Measurements from ENCODE around the gene ZNF480. TPM values are rescaled to one million over a fixed set of nuclear protein-coding genes. Genes with fewer than 3 reads are reported as not detected.
"Not testable (repeated sequence)": the region's sequence is repeated elsewhere in the genome, so short reads cannot be mapped to it uniquely, and the experiment has no call there.

The ZNF480 gene
- total and polyA plus RNA-seq, 4 donors, result 8.2 to 13.4 (median 10.4) TPM

DNA sequence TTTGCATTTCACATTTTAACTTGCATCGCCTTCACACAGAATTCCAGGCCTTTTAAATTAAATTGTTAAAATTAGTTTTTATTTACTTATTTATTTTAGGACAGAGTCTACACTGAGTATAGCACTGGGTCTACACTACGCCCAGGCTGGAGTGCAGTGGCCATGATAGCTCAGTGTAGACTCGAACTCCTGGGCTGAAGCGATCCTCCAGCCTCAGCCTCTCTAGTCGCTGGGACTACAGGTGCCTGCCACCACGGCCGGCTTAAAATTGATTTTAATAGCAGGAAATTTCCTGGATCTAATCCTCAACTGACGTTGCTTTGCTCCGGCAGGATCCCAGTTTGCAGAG, 38.8 kb downstream of the ZNF480 start:
- Histone ChIP-seq H3K36me3 (ENCODE audit: control insufficient read depth, insufficient read depth, low read length) (peaks cover 12% of the 10 kb centered on the region), H3K27me3 (ENCODE audit: control insufficient read depth, insufficient read depth, low read length) (no peaks in the 10 kb centered on the region), H3K27ac (ENCODE audit: low read depth, low read length) (peak overlapping the region; percentile 36), H3K9me3 (ENCODE audit: control insufficient read depth, insufficient read depth, low read length) (peaks cover 10% of the 10 kb centered on the region), H3K4me3 (ENCODE audit: low read depth, low read length) (peak overlapping the region; percentile 85), H3K4me1 (ENCODE audit: control insufficient read depth, insufficient read depth, low read length) (peaks cover 4% of the 10 kb centered on the region)
- no peak for DNase-seq (ENCODE audit: low read depth in 4 of 6, low spot score in 6 of 6)
- WGBS (ENCODE audit: insufficient coverage), result 39% methylated on average over 8 of the region's 9 CpGs

DNA sequence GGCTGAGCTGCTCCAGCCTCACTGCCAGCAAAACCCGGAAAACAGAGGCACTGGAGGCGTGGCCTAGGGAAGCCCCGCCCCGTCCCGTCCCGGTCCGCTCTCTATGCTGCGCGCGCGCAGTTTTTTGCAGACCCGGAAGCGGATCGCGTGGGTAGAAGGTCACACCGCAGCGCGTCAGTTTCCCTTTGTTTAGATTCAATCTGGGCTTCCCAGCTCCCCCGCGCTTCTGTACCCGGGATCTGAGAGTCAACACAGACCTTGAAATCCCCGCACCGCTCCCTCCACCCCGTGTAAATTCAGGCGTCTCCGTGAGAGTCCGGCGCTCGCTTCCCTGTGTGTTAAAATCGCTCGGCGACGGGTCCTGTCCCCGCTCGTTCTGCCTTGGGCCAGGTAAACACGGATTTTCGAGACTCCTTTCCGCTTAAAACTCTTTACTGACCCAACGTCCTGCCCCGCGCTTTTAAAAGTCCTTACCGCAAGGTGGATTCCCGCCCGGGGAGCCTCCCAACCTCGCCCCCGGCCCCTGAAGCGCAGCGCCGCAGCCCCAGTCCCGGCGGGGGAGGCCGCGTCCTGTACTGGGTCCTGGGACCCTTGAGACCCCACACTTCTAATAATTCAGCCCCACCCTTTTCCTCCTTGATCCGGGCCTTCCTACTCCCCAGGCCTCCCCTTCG, 39.3 kb downstream of the ZNF480 start, which contains the start of gene ZNF610:
TSS of gene ZNF610 (plus strand) at position 127 of the 674 bp plus-strand sequence. CDS start 12,930 bp downstream, outside the sequence.
- under 1% methylated on average over 55 of the region's 55 CpGs for WGBS (ENCODE audit: insufficient coverage)
- Histone ChIP-seq H3K4me1 (ENCODE audit: control insufficient read depth, insufficient read depth, low read length) (peaks cover 4% of the 10 kb centered on the region), H3K4me3 (ENCODE audit: low read depth, low read length) (peak within 1 kb of the TSS; percentile 85), H3K27me3 (ENCODE audit: control insufficient read depth, insufficient read depth, low read length) (no peaks in the 10 kb centered on the region), H3K27ac (ENCODE audit: low read depth, low read length) (peak within 1 kb of the TSS; percentile 83), H3K9me3 (ENCODE audit: control insufficient read depth, insufficient read depth, low read length) (peaks cover 7% of the 10 kb centered on the region), H3K36me3 (ENCODE audit: control insufficient read depth, insufficient read depth, low read length) (peaks cover 12% of the 10 kb centered on the region)
- DNase-seq (ENCODE audit: low read depth in 4 of 6, low spot score in 6 of 6), result peak; percentile 74 to 98 (median 90)

DNA sequence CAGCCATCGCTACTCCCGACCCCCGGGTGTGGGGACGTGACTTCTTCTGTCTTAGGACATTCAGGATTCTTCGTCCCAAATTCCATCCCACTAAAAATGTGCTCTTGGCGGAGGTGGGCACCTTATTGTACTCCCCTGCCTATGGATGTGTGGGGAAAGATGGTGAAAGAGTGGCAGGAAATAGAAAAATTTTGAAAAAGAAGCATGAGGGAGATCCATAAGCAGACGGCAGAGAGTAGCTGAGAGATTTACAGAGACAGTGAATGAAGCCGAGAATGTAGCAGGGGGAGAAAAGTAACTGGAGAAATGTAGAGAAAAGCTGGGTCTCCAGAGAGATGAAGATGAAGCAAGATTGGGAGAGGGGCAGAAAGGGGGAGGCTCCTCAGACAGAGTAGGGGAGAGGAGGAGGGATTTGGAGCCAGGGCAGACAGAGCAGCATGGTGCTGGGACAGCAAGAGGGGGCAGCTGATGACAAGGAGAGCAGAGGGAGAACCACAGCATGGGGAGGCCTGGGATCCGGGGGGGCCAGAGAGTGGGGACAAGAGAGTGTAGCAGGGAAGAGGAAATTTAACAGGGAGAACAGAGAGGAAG, 39.9 kb downstream of the ZNF480 start:
- H3K4me1 ChIP-seq (ENCODE audit: control insufficient read depth, insufficient read depth, low read length), result peaks cover 4% of the 10 kb centered on the region
- 3% methylated on average over 5 of the region's 9 CpGs for WGBS (ENCODE audit: insufficient coverage)
- H3K27ac ChIP-seq (ENCODE audit: low read depth, low read length), result no peak overlapping the region
- H3K36me3 ChIP-seq (ENCODE audit: control insufficient read depth, insufficient read depth, low read length), result peaks cover 17% of the 10 kb centered on the region
- H3K27me3 ChIP-seq (ENCODE audit: control insufficient read depth, insufficient read depth, low read length), result no peaks in the 10 kb centered on the region
- H3K9me3 ChIP-seq (ENCODE audit: control insufficient read depth, insufficient read depth, low read length), result peaks cover 6% of the 10 kb centered on the region
- H3K4me3 ChIP-seq (ENCODE audit: low read depth, low read length), result peak overlapping the region; percentile 85
- DNase-seq (ENCODE audit: low read depth in 4 of 6, low spot score in 6 of 6), result peak in 2 of 6 donors; percentile 15 to 38

DNA sequence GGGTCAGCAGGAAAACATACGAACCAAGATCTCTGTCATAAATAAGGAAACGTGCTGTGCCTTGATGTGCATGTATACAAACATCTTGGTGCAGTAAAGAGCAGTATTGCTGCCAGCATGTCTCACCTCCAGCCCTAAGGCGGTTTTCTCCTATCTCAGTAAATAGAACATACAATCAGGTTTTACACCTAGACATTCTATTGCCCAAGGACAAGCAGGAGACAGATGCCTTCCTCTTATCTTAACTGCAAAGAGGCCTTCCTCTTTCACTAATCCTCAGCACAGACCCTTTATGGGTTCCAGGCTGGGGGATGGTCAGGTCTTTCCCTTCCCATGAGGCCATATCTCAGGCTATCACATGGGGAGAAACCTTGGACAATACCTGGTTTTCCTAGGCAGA, 42.1 kb downstream of the ZNF480 start:
- H3K9me3 ChIP-seq (ENCODE audit: control insufficient read depth, insufficient read depth, low read length); H3K27me3 ChIP-seq (ENCODE audit: control insufficient read depth, insufficient read depth, low read length); H3K27ac ChIP-seq (ENCODE audit: low read depth, low read length); DNase-seq (ENCODE audit: low read depth in 4 of 6, low spot score in 6 of 6); H3K4me3 ChIP-seq (ENCODE audit: low read depth, low read length); H3K4me1 ChIP-seq (ENCODE audit: control insufficient read depth, insufficient read depth, low read length): not testable (repeated sequence)
- WGBS (ENCODE audit: insufficient coverage), result 100% methylated on average over 3 of the region's 3 CpGs
- peaks cover 17% of the 10 kb centered on the region for H3K36me3 ChIP-seq (ENCODE audit: control insufficient read depth, insufficient read depth, low read length)

DNA sequence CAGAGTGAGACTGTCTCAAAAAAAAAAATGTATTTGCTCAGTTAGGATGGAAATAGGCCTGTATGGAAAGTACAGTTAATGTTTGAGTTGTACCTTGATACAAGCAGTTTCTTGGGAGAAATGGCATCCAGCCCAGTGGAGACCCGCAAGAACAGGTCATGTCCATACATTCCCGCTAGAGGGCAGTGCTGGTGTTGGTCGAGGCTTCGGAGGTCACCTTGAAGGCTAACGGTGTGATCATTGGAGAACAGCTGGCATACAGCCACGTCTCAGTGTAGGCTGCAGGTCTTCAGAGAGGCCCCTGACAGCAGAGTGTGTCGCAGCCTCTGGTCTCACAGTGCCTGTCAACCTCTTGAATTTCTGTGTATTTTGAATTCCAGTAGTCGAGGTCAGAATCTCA, 46.6 kb downstream of the ZNF480 start:
- peak in 5 of 6 donors; percentile 50 to 93 (median 52) for DNase-seq (ENCODE audit: low read depth in 4 of 6, low spot score in 6 of 6)
- H3K9me3 ChIP-seq (ENCODE audit: control insufficient read depth, insufficient read depth, low read length), result no peaks in the 10 kb centered on the region
- no peaks in the 10 kb centered on the region for H3K27me3 ChIP-seq (ENCODE audit: control insufficient read depth, insufficient read depth, low read length)
- peaks cover 23% of the 10 kb centered on the region for H3K36me3 ChIP-seq (ENCODE audit: control insufficient read depth, insufficient read depth, low read length)
- no peak overlapping the region for H3K27ac ChIP-seq (ENCODE audit: low read depth, low read length)
- H3K4me1 ChIP-seq (ENCODE audit: control insufficient read depth, insufficient read depth, low read length), result no peaks in the 10 kb centered on the region
- 3% methylated on average over 7 of the region's 8 CpGs for WGBS (ENCODE audit: insufficient coverage)
- no peak overlapping the region for H3K4me3 ChIP-seq (ENCODE audit: low read depth, low read length)

DNA sequence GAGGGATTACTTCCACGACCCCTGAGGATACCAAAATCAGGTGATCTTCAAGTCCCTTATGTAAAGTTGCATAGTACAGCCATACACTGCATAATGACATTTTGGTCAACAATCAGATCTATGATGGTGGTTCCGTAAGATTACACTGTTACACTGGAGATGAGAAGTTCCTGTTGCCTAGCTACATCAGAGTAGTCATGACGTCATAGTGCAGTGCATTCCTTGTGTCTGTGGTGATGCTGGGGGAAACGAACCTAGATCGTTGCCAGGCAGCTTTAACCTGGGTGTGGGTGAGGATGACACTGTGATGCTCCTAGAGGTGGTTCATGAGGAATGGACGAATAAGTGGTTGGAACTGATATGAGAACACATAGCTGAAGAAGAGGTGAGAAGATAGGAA, 48.2 kb downstream of the ZNF480 start:
- WGBS (ENCODE audit: insufficient coverage), result 88% methylated on average over 5 of the region's 6 CpGs
- no peak overlapping the region for H3K27ac ChIP-seq (ENCODE audit: low read depth, low read length)
- DNase-seq (ENCODE audit: low read depth in 4 of 6, low spot score in 6 of 6), result no peak

DNA sequence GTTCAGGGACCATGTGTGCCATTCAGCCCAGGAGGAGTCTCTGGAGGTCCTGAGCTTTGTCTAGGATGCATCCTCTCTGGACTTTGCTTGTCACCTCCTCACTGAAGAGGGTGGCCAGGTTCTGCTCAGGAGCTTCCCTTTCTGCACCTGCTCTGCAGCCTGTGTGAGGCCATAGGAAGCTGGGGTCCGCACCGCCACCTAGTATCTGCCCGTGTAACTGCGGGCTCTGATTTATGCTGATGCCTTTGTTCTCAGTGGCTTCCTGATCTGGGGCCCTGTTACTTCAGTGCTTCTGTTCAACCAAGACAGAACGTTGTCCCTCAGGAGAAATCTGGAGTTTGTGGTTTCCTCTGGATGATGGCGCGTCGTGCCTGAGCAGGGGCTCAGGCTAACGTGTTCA, 54.5 kb downstream of the ZNF480 start:
- H3K36me3 ChIP-seq (ENCODE audit: control insufficient read depth, insufficient read depth, low read length), result peaks cover 71% of the 10 kb centered on the region

More for the DNA sequence above, 48.2 kb downstream of the ZNF480 start:
- H3K9me3 ChIP-seq (ENCODE audit: control insufficient read depth, insufficient read depth, low read length), result no peaks in the 10 kb centered on the region
- no peaks in the 10 kb centered on the region for H3K27me3 ChIP-seq (ENCODE audit: control insufficient read depth, insufficient read depth, low read length)
- H3K4me3 ChIP-seq (ENCODE audit: low read depth, low read length), result no peak overlapping the region
- peaks cover 31% of the 10 kb centered on the region for H3K36me3 ChIP-seq (ENCODE audit: control insufficient read depth, insufficient read depth, low read length)
- no peaks in the 10 kb centered on the region for H3K4me1 ChIP-seq (ENCODE audit: control insufficient read depth, insufficient read depth, low read length)

DNA sequence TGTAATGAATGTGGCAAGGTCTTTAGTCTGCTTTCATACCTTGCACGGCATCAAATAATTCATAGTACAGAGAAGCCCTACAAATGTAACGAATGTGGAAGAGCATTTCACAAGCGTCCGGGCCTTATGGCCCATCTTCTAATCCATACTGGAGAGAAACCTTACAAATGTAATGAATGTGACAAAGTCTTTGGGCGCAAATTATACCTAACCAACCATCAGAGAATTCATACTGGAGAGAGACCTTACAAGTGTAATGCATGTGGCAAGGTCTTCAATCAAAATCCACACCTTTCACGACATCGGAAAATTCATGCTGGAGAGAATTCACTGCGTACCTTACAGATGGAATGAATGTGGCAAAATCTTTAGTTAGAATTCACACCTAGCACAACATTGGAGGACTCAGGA, 69.5 kb downstream of the ZNF480 start:
- no peaks in the 10 kb centered on the region for H3K27me3 ChIP-seq (ENCODE audit: control insufficient read depth, insufficient read depth, low read length)
- peaks cover 14% of the 10 kb centered on the region for H3K9me3 ChIP-seq (ENCODE audit: control insufficient read depth, insufficient read depth, low read length)
- H3K4me1 ChIP-seq (ENCODE audit: control insufficient read depth, insufficient read depth, low read length), result no peaks in the 10 kb centered on the region
- H3K27ac ChIP-seq (ENCODE audit: low read depth, low read length), result no peak overlapping the region
- H3K36me3 ChIP-seq (ENCODE audit: control insufficient read depth, insufficient read depth, low read length), result peaks cover 29% of the 10 kb centered on the region
- DNase-seq (ENCODE audit: low read depth in 4 of 6, low spot score in 6 of 6), result no peak
- WGBS (ENCODE audit: insufficient coverage), result no CpG with 5 or more reads among the region's 8 CpGs
- no peak overlapping the region for H3K4me3 ChIP-seq (ENCODE audit: low read depth, low read length)

More for the DNA sequence above, 54.5 kb downstream of the ZNF480 start:
- Histone ChIP-seq H3K4me3 (ENCODE audit: low read depth, low read length) (no peak overlapping the region), H3K4me1 (ENCODE audit: control insufficient read depth, insufficient read depth, low read length) (no peaks in the 10 kb centered on the region), H3K27me3 (ENCODE audit: control insufficient read depth, insufficient read depth, low read length) (no peaks in the 10 kb centered on the region), H3K9me3 (ENCODE audit: control insufficient read depth, insufficient read depth, low read length) (no peaks in the 10 kb centered on the region), H3K27ac (ENCODE audit: low read depth, low read length) (no peak overlapping the region)
- WGBS (ENCODE audit: insufficient coverage), result 50% methylated on average over 9 of the region's 9 CpGs
- no peak for DNase-seq (ENCODE audit: low read depth in 4 of 6, low spot score in 6 of 6)

DNA sequence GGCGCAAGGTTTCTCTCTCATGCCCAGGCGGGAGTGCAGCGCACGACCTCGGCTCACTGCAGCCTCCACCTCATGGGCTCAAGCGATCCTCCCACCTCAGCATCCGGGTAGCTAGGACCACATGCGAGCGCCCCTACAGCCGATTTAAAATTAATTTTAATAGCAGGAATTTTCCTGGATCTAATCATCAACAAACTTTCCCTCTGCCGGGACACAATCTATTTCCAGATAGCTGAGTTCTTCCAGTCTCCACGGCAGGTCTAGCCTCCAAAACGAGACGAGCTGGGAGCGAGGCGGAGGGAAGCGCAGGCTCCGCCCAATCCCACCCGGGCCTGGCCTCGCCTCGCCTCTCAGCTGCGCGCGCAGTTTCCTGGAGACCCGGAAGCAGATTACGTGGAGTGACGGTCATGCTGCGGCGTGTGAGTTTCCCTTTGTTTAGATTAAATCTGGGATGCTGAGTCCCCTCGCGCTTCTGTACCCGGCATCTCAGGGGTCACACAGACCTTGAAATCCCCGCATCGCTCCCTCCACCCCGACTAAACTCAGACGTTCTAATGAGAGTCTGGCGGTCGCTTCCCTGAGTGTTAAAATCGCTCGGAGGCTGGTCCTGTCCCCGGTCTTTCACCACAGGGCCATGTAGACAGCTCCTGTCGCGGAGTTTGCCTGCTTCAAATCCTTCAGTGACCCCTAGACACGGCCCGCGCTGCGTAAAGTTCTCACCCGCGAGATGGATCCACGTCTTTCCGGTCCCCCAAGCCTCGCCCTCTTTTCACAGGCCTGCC, 72.8 kb downstream of the ZNF480 start, which contains the start of gene ZNF880:
TSS of gene ZNF880 (plus strand) at position 365 of the 782 bp plus-strand sequence. CDS start at position 408, 43 bp downstream.
- Histone ChIP-seq H3K9me3 (ENCODE audit: control insufficient read depth, insufficient read depth, low read length) (peaks cover 7% of the 10 kb centered on the region), H3K27me3 (ENCODE audit: control insufficient read depth, insufficient read depth, low read length) (no peaks in the 10 kb centered on the region), H3K4me3 (ENCODE audit: low read depth, low read length) (peak within 1 kb of the TSS; percentile 90), H3K27ac (ENCODE audit: low read depth, low read length) (peak within 1 kb of the TSS; percentile 98), H3K36me3 (ENCODE audit: control insufficient read depth, insufficient read depth, low read length) (peaks cover 26% of the 10 kb centered on the region), H3K4me1 (ENCODE audit: control insufficient read depth, insufficient read depth, low read length) (no peaks in the 10 kb centered on the region)
- DNase-seq (ENCODE audit: low read depth in 4 of 6, low spot score in 6 of 6), result peak; percentile 93 to 99 (median 95)
- 0% methylated on average over 44 of the region's 52 CpGs for whole genome bisulfite sequencing (ENCODE audit: insufficient coverage)

Data from spinal cord (tissue), 10 donors.